SKM-1 (cell line): Measurements from ENCODE around the gene MYO5A.
"Not testable (repeated sequence)": the region's sequence is repeated elsewhere in the genome, so short reads cannot be mapped to it uniquely, and the experiment has no call there.

ENCODE experiments used
- DNase-seq: peaks from one replicate; lab custom pipeline; 2025; ENCODE audit not compliant: unreplicated experiment; lab: John Stamatoyannopoulos, UW

The MYO5A gene

DNA sequence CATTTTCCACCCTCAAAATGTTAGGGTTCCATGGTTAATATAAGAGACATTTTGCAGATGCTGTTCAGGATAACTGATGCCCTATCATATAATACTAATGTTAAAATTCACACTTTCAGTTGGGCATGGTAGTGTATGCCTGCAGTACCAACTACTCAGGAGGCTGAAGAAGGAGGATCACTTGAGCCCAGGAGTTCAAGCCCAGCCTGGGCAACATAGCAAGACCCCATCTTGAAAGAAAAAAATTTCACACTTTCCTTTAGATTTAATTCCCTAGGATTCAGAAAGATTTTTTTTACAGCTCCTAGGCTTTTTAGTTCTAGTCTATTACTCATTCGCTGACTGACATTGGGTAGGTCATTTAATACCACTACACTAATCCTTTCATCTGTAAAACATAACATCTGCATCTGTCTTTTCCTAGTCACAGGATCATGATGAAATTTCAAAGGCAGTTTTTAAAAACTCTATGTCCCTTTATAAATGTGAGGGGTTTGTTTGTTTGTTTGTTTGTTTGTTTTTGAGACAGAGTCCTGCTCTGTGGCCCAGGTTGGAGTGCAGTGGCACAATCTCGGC is 103.7 kb downstream of the MYO5A start:
- no peak for DNase-seq

DNA sequence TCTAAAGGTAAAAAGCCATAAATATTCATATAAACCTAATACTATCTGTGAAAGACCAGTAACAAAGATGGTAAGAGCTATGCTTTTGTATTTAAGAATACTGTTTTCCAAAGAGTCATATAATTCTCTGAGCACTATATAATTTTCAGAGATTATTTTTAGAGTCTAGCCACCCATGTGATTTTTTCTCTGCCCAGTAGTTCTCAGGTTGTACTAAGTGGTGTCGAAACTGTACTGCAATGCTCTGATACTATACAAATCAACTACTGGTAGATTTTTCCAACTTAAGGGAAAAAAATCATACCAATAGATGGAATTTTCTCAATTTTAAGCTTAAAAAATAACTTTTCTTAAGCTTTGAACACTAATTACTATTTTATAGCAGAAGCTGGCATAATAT is 104.8 kb downstream of the MYO5A start:
- DNase-seq: no peak

DNA sequence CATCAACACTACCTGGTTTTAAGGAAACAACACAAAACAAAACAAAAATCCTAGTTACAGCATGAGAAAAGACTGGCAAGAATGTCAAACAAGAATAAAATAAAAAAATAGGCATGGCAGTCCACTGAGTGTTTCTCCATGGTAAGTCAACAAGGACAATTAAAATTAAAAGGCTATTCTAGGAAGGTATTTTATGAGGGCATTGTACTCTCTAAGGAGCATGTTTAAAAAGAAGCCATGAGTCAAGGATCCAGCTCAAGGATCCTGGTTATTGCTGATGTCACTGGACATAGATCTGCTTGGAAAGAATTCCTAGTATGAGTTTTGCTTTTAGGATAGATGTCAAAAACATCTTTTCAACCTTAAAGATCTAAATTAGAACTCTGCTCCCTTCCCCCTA is 106.7 kb downstream of the MYO5A start:
- no peak for DNase-seq

DNA sequence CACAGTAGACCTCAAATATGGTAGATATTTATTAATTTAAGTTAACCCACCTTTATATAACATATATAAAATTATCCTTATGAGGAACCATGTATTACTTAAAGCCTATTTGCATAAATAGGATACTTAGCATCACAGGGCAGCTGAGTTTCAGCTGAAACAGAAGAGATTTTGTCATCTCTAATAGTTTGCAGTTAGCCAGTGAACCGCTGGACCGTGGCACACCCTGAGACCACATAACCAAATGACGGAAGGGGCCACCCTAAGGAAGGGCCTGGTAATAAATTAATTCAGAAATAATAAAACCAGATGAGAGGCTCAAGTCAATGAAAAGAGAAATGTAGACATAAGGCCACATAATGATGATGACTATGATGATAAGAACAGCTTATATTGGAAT is 107.7 kb downstream of the MYO5A start:
- no peak for DNase-seq

DNA sequence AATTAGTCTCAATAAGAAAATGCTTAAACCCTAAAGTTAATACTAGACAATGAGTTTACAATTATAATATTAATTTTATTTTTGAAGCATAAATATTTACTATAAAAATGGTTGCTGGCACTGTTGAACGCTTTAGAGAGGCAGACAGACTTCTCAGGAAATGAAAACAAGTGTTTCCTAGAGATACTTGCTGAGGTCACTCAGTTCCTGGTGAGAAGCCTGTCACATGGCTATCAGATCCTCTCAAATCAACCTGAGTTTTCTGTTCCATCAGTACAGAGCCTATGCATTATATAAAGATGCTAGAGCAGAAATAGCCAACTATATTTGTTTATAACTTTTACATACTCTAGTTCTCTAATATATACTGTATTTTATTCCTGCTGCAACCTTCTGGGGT is 109.2 kb downstream of the MYO5A start:
- DNase-seq: no peak

DNA sequence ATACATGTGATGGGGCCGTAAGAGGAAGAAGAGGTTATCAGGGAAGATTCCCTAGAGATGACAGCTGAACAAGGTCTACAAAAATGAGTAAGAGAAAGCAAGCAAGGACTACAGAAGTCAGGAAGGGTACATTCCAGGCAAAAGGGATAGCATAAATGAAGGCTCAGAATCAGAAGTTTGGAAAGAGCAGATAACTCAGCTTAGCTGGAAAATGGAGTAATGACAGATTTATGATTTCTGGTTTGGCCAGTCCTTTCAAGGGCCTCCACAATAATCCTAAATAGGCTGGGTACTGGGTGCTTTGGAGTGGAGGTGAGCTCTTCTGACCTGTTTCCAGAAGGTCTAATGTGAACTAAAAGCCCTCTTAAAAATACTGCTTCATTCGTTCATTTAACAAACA is 110.7 kb downstream of the MYO5A start:
- no peak for DNase-seq

DNA sequence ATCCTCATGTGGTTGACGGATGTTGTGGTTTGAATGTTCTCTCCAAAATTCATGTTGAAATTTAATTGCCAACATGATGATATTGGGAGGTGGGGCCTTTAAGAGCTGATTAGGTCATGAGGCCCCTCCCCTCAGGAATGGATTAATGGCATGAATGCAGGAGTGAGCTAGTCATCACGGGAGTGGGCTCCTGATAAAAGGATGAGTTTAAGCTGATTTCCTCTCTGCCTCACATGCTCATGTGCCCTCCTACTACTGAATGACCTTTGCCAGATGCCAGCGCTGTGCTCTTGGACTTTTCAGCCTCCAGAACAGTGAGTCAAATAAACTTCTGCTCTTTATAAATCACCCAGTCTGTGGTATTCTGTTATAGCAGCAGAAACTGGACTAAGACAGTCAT is 111.2 kb downstream of the MYO5A start:
- DNase-seq: no peak

DNA sequence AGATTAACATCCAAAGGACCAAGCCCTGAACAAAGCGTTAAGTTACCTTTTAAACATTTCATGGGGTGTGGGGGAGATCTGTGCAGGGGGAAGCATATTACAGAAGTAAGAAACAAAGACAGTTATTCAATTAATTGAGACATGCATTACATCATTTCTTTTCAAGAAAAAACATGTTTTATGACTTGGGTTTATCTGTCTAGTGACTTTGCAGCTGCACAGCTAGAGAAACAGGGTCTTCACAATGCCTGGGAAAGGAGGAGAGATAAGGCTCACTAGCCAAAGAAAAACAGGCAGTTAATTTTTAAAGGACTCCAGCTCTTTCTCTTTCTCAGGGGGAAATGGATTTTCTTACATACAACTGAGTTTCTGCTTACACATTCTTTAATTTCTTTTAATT is 112.1 kb downstream of the MYO5A start:
- not testable (repeated sequence) for DNase-seq

DNA sequence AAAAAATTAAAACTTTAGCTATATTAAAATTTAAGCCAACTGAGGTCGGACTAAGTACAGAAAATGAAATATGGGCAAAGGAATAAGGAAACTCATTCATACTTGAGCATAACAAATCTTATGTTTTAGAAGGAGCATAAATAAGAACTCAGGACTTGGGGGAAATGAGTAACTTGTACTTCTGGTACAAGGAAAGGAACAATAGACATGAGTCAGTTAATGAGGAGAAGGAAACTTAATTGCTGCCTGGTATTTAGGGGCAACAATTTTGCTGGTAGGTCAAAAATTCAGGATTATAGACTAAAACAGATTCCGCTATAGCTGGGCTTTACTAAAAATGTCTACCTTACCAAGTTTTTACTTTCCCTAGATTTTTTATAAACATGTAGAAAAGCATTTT is 113.1 kb downstream of the MYO5A start:
- no peak for DNase-seq

DNA sequence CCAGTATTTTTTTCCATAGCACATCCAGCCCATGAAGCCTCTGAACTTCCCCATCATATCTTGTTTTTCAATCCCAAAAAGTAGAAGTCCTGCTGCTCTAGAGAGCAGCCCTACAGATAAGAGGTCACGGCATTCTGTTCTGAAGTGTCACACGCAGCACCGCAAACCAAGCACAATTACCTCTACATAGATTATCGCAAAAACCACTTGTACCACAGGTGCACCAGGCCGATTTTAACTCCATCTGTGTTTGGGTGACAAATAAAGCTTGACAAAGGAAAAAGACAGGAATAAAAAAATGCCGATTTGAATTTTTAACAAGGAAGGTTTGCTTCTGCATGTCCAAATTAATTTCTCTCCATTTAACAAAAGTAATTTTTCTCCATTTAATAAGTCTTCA is 113.7 kb downstream of the MYO5A start:
- no peak for DNase-seq

DNA sequence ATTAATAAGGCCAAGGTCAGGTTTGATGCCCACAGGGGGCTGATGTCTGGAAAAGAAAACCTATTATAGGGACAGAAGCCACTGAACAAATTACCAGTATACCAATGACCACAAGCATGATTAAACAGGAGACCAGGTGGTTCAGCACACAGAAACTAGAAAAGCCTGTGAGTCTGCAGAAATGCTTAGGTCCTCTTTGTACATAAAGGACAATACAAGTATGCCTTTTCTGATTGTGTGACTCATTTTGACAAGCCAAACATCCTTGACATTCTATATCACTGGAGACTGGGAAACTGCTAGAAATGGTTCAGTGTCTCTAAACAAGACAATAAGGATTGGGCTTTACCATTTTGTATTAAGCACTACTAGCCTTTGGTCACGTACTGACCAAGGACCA is 119.9 kb downstream of the MYO5A start:
- no peak for DNase-seq

DNA sequence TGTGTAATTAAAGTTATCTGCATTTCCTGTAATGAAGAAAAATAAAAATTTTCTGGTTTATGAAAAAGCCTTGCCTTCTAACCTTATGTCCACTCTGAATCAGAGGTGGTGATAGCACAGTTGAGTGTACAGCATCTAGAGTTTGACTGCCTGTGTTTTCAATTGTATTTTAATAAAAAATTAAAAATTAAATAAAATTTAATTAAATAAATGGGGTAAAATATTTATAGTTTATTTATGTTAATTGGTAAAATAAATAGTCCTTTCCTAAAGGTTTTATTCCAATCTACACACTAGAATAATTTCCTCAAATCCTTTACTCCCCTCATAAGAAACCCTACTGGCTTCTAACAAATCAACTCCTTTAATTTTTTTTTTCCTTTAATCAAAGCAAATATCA is 121.3 kb downstream of the MYO5A start:
- no peak for DNase-seq

DNA sequence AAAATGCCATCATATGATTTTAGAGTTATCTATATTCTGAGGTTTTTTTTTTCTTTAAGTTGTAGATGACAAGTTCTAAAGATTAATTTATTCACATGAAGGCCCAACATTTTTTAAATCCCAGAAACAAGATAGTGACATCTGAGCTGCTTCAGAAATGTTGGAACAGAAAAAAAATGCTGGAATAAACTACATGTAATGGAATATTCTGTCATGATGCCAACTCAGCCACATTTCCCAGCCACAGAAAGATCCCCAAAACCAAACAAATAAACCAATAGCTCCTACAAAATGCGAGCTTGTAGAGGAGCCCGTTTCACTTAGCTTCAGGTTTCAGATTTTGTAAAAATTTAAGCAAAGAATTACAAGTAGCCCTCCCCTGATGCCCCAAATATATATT is 122.1 kb downstream of the MYO5A start:
- DNase-seq: no peak

DNA sequence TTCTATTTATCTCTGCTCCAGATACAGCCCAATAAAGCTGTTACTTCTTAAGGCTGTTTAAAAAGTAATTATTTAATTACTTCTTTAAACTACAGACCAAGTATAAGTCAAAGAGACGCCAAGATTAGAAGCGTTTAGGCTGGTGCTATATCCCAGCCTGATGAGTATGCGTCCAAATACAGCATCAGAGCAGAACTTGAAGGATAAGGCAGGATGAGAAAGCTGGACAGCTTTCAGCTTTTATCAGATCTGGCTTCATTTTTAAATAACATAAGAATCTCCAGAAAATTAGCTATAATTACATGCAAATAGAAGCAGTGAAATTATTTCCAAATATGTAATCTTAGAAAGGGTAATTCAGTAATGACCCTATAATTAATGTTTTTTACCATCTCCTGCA is 122.8 kb downstream of the MYO5A start:
- no peak for DNase-seq

DNA sequence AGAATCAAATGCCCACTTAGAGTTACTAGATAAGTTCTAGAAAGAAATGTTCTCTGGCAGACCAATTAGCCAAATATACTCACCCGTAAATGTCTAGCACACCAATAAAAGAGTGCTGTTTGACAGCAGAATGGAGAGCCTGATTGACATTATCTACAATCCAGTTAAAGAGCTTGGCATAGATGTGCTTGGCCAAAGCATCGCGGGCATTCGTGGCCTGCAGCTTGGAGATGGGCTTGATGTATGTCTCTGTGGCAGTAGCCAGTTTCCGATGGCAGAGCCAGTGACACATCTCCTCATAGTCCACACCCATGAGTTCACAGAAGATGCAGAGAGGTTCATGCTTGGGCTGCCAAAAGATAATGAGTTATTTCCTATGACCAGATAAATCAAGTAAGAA is 131.6 kb downstream of the MYO5A start:
- DNase-seq: no peak

DNA sequence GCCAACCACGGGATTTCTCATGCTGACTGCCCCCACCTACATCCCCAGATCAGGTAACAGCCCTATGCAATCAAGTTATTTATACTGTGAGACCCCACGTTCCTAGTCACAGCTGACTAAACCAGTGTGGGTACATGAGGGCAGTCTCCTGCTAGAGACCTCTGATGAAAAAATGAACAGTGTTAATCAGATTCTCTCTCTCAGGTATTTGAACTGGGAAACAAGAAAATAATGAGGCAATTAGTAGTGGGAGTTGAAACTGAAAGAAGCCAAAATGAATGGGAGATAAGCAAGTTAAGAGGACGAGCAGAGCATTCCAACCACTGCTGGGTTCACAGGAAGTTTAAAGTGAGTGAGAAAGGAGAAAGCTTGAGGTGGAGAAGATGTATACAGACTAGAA is 134.6 kb downstream of the MYO5A start:
- DNase-seq: no peak

DNA sequence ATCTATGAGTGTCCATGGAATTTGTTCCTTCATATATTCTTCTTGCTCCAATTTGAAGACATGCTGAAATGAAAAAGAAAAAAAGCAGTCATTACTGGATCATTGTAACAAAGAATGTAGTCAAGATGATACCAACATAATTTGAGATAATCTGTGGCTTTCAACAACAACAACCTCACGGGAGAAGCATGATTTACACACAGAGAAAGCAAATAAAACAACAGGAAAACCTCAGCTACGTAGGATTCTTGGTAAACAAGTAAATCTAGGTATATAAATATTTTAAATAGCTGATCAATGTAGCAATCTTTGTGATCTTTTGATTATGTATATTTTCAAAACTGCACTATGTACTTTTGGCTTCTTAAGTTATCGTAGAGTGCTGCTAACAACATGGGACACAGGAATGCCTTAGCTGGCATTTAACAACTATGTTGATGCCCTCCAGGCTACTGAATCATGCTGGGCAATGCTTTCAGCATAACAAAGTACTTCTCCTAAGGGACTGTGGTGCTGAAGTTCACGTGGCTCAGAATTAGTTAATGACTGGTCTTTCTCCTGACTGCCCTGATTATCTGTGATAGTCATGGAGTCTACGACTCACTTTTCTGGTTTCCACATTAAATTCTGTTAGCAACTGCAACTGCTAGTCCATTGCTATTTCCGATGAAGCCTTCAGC is 136.5 kb downstream of the MYO5A start:
- DNase-seq: no peak

DNA sequence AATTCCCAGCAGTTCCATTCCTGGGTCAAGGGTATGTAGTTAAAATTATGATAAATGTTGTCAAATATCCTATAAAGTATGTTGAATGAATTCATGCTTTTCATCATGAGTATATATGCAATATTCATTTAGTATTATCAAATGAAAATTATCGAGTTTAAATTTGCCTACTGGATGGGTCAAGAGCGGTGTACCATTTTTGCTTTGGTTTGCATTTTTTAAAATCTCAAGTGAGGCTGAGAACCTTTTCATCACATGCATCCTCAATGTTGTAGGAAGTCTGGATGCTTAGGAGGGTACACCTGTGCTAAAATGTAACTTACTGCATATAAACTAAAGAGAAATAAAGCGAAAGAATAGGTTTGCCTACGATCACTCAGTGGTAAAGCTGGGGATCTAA is 137.6 kb downstream of the MYO5A start:
- DNase-seq: no peak

DNA sequence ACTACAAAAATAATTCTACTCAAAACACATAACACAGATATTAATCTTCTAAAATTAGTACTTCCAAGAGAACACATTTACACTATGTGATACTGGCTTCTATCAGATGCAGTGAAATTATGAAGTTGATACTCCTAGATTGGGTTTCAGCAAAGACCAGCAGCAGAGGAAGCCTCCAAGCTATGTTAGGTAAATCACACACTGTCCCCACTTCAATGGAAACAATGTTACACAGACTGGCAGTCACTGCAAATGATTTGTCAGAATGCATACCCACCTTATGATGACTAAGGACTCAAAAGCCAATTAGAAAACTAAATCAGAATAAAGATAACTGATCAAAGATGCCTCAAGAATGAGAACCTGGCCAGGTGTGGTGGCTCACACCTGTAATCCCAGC is 143.0 kb downstream of the MYO5A start:
- no peak for DNase-seq

DNA sequence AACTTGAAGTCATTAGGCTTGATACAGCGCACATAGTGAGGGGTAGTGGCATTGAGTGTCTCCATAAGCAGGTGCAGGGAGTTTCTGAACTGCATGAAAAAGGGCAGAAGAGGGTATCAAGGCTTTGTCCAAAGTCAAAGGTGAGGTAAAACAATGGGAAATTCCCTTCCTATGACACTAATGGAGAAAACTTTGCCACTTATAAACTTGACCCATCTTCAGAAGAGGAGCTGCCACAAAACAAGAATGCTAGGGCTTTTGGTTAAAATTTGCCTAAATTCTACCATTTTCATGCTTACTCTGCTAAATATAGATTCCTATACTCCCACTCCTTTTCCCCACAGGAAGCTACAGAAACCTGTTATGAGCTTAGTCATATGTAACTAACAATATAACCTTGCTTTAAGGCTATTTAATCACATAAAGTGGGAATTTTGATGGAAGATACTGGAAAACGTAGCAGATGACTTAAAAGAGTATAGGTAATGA is 145.5 kb downstream of the MYO5A start:
- no peak for DNase-seq

DNA sequence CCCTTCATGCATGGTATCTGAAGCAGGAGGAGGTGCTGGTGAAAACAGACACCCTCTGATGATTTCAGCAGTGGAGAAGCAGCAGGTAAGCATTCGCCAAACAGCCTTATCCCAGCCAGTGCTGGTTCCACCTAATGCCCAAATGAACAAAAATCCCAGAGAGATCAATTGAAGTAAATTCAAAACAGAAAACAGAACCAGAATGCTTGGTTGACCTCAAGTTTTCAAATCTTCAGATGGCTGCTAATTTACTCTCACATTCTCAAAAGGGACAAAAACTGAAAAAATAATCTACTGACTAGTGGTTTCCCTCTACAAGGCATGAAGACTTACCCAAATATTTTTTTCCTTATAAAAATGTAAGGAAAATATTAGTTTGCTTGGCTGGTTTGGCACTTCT is 146.0 kb downstream of the MYO5A start:
- DNase-seq: no peak

DNA sequence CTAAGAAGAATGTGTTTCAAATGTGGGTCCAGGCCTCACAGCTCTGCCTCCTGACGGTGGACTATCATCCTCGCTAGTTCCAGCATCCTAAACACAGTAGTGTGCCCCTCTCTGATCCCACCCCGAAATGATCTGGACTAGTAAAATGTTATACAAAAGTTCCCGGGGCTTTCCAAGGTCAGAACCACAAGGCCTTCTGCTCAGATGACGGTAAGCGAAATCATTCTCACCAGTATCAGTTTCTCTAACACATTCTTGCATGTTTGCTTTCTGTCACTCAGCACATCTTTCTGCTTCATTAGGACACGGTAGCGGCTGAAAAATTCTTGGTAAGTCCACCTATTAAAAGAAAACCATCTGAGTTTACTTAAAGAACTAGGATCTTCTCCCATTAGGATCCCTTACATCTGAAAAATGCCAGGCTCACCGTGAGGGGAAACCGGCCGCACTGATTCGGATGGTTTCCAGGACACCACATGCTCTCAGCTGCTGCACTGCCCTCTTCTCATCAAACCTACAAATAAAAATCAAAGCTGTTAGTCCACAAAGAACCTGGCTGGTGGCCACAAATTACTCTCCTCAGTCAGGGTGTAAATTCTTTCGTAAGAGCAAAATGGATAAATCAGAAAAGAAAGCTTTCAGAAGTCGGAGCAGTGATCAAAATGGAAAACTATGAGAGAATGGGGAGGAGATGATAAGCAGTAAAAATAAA is 149.1 kb downstream of the MYO5A start:
- no peak for DNase-seq
